ENCODE data around the gene TALDO1. TPM values are rescaled to one million over a fixed set of nuclear protein-coding genes. Genes with fewer than 3 reads are reported as not detected.

The TALDO1 gene
- polyA plus RNA-seq, 1 of the 3 experiments (the other 2 are of a cell fraction), result 103 TPM

- Histone ChIP-seq H3F3A (replicated peaks; ENCODE audit: insufficient read depth) (peaks cover 14% of the 10 kb centered on the region), H3K27me3 (ENCODE audit: insufficient read depth) (no peaks in the 10 kb centered on the region), H3K9me3 (no peaks in the 10 kb centered on the region), H3K36me3 (replicated peaks in 1 of 2; ENCODE audit: control insufficient read depth in 1 of 2, insufficient read depth in 2 of 2, low read length in 1 of 2) (peaks cover 0 to 50% of the 10 kb centered on the region in 2 experiments), H3K4me1 (ENCODE audit: control insufficient read depth in 1 of 2, insufficient read depth in 2 of 2, low read depth in 1 of 2, low read length in 1 of 2) (peaks cover 8 to 40% of the 10 kb centered on the region in 2 experiments; a peak in 2 of 4 replicates), H3K4me2 (peak within 1 kb of the TSS; percentile 100), H3K79me2 (ENCODE audit: insufficient read depth) (peaks cover 24% of the 10 kb centered on the region), H2AFZ (ENCODE audit: low read depth) (no peak within 1 kb of the TSS; the same call in 1 of the 2 replicates), H3K9ac (peak within 1 kb of the TSS; percentile 87), H3K4me3 (ENCODE audit: low read depth in 2 of 2, low read length in 1 of 2) (peak within 1 kb of the TSS; percentile 90 to 92), H3K27ac (ENCODE audit: low read depth in 2 of 2, low read length in 1 of 2) (peak within 1 kb of the TSS; percentile 93), H4K20me1 (ENCODE audit: insufficient read depth) (no peaks in the 10 kb centered on the region), H3K9me2 (no peaks in the 10 kb centered on the region)
- POLR2A ChIA-PET, result interaction anchor here (2.2 kb wide), 1 partner anchor 11 kb away, joined by 14 read pairs; the partner anchor contains the start of gene RPLP2
- WGBS (ENCODE audit: low lambda C conversion rate), result 68% methylated on average over 4 of the region's 69 CpGs
- CTCF ChIA-PET, result interaction anchor here (0.7 to 6.3 kb wide), 5 partner anchors 11 to 23 kb away, joined by 3 to 43 read pairs (median 4); no protein-coding TSS in a partner anchor
- peak; percentile 14 for TF ChIP-seq MXI1 (IDR thresholded peaks at IDR 0.05; ENCODE audit: low read depth, low read length)
- no peak for TF ChIP-seq GATA2 (CRISPR knock-in tag; IDR thresholded peaks at IDR 0.05)
- TF ChIP-seq USF1 (IDR thresholded peaks at IDR 0.05; ENCODE audit: borderline replicate concordance, low read depth), result no peak
- no peak for TF ChIP-seq FOSL2 (IDR thresholded peaks at IDR 0.05; ENCODE audit: borderline replicate concordance, low read depth)
- no peak for TF ChIP-seq TCF12 (IDR thresholded peaks at IDR 0.05)
- TF ChIP-seq REST (IDR thresholded peaks at IDR 0.05; ENCODE audit: low read depth, low read length), result no peak
- TF ChIP-seq CTCF (IDR thresholded peaks at IDR 0.05), result peak; percentile 61
- no peak for TF ChIP-seq FOXJ3 (CRISPR knock-in tag; IDR thresholded peaks at IDR 0.05)
- TF ChIP-seq RAD21 (IDR thresholded peaks at IDR 0.05; ENCODE audit: low read length), result peak; percentile 49
- TF ChIP-seq RCOR1 (IDR thresholded peaks at IDR 0.05; ENCODE audit: low read length), result no peak
- no peak for TF ChIP-seq YY1 (IDR thresholded peaks at IDR 0.05; ENCODE audit: low read depth)
- TF ChIP-seq SIN3A (IDR thresholded peaks at IDR 0.05; ENCODE audit: borderline replicate concordance, low read depth, low read length), result no peak
- no peak for TF ChIP-seq FOXM1 (IDR thresholded peaks at IDR 0.05; ENCODE audit: low read depth)
- no peak for TF ChIP-seq IRF3 (IDR thresholded peaks at IDR 0.05; ENCODE audit: low read depth, low read length)
- TF ChIP-seq SMC3 (IDR thresholded peaks at IDR 0.05; ENCODE audit: low read depth, low read length), result peak; percentile 37
- peak; percentile 98 for DNase-seq
Observed at GRCh38 chr11:798093-798713, 50.9 kb downstream of the TALDO1 start, which contains the start of gene SLC25A22. Gene SLC25A22, minus strand, starts transcription at chr11:798281. Its CDS starts 3,275 bp downstream, at chr11:795006.

Data from SK-N-SH (cell line).